GM19397 (cell line): ENCODE measurements around the gene CADM1.

Experiments
- ATAC-seq: cut with Tn5 transposase; IDR thresholded peaks from one replicate; pipeline ENCODE4 v1.9.1; 2021; ENCODE audit warnings: mild to moderate bottlenecking, moderate library complexity; ENCODE audit not compliant: unreplicated experiment

Gene CADM1

DNA sequence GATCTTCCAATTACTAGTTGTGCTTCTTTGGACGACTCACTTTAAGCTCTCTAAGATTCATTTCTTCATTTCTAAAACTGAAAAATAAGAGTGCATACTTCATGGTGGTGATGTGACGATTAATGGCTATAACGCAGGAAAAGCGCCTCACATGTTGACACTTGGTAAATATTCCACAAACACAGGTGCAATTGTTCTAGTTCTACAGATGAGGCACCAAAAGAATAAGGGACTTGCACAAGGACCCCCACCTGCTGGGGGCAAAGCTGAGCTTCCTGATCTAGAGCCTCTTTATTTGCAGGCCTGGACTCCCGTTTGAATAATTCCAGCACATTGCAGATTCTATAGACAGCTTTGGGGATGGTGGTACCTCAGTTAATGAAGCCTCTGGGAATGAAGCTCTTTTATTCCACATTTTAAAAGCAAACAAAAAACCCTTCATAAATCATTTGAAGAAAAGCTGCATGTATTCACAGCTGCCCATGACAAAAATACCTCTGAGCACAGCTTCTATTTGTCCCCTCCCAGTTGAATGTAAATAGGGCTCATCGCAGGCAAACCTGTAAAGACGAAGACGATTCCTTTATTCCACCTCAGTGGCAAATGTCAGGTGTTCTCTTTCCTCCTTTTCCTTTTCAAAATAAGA is 14.9 kb upstream of the CADM1 start:
- no peak for ATAC-seq

DNA sequence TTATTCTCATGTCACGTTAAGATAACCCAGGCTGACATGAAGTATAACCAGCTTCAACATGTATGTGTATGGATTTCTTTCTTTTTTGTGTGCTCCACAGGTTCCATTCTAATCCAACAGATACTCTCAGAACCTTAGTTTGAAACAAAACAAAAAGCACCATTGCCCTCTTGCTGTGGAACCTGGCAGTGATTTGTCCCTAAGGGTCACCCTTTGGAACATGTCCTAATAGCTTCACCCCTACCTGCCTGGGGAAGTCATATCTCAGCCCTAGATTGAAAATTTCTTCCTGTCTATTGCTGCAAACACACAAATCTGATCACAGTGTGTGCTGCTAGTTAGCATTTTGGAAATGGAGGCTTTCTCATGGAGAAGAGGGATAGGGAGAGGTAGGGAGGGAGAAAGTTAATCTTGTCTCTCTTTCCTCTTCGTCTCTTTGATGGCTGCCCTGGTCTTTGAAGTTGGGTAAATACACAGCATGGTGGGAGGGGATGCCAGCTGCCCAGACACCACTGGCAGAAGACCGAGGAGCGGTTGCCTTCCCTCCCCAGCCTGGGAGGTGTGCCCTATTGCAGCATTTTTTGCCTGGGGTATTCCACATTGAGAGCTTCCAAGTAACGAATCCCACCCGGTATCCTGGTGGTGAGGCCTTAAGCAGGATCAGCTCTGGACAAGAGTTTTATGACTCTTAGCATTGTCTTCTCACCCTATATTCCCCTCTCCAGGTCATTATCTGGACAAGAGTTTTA is 11.6 kb upstream of the CADM1 start:
- ATAC-seq = no peak

DNA sequence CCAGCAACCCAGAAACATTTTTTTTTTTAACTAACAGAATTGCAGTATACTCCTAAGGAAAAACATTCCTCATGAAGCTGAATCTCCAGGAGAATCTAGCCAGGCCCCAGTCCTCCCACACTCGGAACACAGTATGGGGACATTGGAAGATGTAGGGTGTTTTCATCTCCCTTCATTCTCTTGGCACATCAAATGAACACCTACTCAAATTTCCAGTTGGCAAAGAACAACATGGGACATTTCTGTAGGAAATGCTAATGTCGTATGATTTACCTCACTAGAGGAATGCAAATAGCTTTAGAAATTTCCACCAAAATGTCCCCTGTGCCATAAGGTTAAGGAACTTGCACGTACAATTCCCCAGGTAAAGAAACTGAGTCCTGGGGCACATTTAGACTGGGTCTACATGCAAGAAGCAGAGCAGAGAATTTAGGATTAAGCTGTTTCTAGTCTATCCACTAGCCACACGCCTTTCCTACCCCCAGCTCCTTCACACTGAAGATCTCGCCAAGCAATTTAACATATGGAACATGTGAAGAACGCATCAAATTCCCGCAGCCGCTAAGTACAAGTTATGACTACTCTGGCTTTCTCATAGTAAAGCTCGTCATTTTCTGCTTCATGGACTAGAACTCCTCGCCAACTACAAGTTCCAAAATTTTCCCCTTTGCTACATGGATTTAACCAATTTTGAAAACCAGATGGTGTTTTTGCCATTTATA is 2.9 kb upstream of the CADM1 start:
- ATAC-seq = no peak

DNA sequence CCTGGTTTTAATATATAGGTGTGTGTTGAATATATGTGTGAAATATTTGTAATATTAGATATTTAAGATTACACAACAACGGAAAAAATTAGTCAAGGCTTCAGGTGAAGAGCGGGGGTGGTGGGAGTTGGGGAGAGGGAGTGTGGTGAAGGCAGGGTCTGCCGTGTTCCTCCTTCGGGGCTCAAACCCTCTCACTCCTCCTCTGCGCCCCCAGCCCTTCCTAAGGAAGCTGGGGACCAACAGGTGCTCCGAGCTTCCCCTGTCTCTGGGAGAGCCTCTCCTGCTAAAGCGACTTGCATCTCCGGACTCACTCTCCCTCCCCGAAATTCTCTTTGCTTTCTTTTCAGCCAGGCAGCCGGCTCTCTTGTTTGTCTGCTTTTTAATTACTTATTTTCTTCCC is 960 bp upstream of the CADM1 start:
- ATAC-seq = no peak

DNA sequence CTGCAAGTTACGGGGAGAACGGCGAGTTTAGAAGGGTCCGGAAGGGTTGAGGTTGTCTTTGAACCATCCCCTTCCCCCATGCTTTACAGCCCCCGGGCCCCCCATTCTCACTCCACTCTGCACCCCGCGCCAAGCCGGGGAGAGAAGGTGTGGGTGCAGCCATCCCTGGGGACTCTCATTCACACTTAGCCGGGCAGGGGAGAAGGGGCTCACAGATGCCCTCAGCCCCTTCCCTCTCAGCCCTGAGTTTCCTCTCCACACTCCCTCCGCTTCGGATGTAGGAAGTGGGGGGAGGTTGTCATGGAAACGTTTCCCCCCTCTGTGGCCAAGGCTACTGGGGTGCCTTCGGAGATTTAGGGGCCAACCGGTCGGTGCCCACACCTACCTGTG is 334 bp downstream of the CADM1 start:
- ATAC-seq = no peak

DNA sequence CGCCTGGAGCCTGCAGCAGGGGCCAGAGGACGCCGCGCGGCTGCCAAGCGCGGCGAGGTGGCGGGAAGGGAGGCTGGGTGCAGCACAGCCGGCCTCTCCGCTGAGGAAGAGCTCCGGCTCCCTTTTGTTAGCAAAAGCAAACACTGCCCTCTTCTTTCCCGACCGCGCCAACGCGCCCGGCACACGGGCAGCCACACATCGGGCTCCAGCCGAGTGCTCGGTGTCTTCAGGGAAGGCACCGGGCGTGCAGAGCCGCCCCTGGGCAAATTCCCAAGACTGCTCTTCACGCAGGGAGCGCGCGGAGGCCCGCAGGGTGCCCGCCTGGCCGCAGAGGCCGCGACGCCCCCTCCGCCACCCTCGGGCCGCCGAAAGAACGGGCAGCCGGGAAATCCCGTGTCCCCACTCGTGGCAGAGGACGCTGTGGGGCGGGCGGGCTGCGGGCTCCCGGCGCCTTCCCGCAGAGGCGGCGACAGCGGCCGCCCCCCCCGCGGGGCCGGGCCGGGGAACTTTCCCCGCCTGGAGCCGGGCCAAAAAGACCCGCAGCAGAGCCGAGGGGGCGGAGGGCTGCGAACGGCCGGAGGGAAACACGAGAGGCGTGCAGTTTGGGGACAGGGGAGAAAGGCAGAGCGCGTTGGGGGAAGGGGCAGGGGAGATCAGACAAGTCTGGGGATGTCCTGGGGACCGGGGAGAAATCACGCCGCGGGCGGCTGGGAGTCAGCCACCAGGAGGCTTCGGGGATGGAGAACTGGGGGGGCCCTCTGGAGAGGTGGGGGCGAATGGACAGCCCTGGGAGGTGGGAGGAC is 931 bp downstream of the CADM1 start:
- no peak for ATAC-seq

DNA sequence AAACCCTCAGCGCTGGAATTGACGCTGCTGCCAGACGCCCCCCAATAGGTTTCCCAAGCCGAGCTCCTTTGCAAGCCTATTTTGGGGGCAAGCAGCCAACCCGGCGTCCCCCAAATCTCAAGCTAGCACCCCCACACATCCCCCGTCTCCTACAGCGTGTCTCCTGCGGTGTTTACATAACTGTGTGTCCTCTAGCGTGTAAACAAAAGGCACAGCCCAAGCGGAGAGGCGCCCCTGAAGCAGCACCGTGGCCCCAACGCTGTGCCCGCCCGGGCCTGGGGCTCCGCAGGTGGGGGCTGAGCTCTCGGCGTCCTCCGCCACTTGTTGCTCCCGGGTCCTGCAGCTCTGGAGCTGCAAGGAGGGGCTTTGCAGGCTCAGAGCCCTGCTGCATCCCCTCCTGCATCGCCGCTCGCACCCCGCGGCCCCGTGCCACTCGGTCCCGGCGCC is 1.6 kb downstream of the CADM1 start:
- ATAC-seq = no peak

DNA sequence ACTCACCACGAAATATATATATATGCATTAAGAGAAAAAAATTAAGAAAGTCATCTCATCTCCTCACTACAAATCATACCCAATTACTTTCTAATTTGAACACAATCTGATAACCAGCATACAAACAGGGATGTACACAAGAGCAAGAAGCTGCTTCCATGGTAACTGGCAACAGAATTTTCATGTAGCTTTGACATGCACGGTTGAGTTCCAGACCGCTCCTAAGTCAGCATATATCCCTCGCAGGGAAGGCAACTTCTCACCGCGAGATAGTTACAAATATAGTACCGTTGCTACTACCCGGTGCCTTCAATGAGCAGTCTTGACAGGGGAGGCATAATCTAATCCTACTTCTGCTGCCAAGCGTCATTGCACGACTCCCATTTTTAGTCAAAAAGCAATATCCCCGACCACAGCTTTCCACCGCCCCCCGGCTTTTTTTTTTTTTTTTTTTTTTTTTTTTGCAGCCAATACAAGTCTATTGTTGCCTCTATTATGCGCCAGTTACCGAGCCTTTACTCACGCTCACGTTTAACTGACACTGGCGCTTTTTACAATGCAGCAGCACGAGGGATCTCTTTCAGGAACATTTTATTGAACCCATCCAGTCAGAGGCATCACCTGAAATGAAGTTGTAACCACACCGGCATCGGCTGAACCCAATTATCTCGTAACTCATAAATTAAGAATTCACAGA is 2.2 kb downstream of the CADM1 start:
- ATAC-seq = no peak

DNA sequence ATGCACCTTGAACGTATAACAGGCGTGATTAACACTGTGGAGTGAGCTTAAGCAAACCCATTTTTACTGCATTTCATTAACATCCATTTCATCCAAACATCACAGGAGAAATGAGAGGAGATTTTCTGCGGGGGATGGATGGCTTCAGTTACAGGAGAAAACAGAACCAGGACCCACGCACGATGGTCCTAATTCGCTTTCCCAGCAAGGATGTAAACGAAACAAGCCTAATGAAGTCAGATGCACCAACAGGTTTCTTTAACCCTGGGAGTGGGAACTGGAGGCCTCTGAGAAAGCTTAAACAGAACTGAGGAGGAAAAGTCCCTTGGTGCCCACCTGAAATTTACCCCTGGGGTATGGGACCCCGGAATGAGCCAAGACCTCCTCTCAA is 2.7 kb downstream of the CADM1 start:
- no peak for ATAC-seq

DNA sequence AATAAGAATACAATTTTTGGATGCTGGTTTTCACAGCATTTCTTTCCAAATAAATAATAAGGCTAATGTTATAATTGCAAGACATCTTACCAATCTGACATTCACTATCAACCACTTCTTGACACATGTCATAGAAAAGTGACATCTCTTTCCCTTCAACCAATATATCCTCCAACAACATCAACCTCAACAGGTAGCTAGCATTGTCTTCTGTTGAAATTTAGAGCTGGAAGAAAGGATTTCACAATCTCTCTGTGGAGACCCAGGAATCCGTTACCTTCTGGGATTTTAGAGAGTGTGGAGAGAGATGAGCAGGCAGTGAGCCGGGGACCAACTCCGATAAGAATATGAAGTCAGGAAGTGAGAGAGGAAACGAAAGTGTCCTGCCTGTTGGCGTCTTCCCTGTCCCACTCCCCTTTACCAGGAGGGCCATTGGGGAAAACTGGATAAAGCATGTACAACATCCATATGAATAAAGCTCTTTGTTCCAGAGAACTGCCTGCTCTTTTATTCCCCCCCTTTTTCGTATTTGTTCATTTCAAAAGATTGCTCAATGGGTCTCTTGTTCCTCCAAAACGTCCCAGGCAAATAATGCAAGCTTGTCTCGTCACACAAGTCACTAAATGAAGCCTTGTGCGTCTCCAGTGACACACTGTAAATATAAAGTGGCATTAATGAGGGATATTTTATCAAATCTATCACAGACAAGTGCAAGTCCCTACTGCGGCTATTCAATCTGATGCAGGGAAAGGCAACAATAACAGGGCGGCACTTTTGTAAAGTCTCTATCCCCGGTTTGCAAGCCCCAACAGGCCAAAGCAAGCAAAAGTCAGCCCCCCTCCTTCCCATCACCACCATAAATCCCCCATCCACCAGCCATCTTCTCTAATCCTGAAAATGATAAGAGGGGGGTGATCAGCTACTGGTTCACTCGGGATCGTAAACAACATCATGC is 3.4 kb downstream of the CADM1 start:
- no peak for ATAC-seq

DNA sequence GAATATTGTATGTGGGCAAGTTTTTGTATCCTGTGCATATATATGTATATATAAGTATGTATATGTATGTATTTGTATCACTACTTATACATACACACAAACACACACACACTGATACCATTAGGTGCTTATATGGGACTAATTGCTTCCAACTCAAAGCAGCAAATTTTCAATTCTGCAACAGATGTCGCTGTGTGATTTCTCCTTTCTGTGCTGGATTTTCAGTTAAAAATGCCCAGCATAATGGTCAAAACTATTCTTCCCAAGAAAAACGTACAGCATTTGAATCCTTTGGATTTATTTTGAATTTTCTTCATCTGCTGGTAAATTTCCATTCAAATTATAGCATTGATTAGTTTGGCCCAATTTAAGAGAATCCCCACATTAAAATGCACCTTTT is 4.3 kb downstream of the CADM1 start:
- ATAC-seq = no peak

DNA sequence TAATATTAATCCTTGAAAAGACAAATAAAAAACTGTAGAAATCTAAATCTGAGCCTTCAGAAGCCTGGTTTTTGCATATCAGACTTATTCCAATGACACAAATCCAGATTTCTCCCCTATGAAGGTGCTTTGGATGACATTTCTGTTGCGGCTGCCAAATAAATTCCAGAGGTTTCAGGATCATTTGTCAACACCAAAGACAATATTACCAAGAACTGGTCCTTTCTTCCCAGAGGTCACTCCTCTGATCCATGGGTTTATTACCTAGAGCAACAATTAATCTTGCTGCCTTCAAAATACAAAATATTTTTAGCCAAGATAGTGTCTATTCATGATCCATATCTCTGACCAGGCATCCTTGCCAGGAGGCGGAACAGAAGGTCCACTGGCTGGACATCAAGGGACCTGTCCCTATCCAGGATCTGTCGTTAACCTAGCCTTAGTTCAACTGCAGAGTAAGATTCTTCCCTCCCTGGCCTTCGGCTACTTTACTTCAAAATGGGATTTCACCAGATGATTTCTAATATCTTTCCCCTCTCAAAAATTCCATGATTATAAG is 4.9 kb downstream of the CADM1 start:
- ATAC-seq = no peak

DNA sequence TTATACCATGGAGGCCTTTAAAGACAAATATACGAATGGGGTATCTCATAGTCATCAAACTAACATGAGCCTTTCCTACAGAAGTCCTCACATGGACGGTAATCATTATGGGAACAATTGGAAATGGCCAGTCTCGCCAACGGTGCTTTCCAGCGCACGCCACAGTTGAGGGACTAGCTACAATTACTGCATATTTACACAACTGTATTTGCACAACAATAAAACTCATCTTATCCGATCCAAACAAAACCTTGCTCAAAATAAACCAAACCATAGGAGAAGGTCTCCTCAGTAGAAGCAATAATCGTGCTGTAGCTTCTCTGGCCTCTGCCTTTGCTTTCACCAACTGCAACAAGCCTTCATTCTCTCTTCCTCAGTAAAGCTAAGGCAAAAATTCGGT is 5.9 kb downstream of the CADM1 start:
- no peak for ATAC-seq

DNA sequence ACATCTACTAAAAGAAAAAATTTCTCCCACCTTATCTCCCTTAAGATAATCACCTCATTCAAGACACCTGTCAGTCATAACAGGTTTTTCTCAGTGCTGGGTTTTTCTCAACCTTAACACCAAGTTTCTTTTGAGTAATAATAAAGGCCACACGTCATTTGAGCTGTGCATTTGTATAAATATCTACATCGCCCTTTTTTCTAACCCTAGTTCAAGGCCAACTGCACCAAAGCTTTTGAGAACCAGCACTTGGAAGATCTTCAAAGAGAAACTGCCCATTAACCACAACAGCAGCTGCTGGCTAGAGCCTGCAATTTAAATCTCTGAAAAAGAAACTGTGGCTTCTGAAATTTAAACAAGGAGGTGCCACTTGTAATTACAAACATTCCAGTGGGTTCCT is 6.9 kb downstream of the CADM1 start:
- ATAC-seq = no peak

DNA sequence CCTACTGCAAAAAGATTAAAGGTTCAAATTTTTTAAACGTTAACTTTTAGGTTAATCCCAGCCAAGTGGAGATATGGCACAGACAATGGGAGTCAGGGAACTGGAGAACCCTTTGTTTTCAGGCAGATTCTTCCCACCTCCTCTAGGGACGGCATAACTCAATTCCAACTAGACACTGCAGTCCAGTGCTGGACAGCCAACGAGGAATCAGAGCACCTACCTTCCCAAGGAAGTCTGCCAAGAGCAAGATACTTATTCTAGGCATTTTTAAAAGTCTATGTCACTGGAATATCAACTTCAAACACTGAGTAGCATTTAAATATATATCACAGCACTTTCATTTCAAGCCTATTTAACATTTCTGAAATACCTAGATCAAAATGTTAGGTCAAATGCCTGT is 7.3 kb downstream of the CADM1 start:
- no peak for ATAC-seq

DNA sequence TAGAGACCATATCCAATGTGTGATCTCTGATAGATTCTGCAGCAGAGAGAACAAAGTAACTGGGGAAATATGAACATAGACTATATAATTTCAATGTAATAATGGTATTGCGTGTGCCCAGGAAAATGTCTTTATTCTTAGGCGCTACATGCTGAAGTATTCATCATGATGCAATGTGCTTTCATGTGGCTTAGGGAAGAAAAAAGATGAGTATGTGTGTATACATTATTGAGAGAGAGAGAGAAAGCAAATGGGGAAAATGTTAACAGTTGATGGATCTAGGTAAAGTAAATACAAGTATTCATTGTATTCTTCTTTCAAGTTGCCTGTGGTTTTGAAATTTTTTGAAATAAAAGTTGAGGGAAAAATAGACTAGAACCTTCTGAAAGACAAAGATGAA is 10.3 kb downstream of the CADM1 start:
- no peak for ATAC-seq

DNA sequence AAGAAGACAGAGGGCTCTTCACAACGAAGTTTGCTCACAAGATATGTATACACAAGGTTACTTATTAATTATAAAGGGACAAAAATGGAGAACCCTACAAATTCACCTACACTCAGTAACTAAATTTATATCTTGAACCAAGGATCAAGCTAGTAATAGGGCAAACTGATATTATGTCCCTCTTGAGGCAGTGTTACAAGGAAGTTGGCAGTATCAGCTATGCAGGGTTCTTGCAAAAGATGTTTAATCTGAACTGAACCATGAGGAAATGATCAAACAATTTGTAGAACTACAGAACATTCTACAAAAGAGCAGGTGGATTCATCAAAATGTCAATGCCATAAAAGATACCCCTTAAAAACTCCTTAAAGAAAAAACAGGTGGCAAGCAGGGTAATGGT is 10.7 kb downstream of the CADM1 start:
- no peak for ATAC-seq

DNA sequence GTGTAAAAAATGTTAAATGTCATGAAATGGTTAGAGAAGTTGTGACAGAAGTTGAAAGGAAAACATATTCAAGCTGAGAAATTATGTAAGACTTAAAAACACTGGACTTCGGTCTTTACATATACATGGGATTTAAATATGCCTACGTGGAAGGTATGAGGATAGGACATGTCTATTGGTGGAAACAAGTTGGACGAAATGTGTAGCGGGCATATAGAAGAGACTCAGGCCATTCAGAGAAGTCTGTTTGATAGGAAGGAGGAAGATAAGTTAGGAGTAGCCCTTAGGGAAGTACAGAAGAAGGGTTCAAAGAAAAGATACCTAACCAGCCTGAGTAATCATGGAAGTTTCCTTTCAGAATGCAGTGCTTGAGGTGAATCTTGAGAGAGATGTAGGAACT is 14.7 kb downstream of the CADM1 start:
- no peak for ATAC-seq

DNA sequence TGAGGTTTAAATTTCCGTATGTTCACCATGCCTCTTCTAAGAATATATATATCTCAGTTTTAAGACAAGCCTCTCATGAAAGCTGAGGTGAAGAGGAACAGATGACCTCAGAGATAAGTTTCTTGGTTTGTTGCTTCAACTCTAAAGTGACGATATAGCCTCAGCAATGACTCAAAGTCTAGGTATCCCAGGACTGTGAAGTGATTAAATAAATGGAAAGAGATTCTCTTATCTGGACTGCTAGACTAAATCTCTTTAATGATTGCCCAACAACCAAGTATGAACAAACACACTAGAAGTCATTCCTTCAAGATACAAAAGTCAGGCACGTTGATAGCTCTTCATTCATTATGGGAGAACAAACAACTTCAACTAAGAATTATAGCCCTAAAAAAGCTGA is 15.3 kb downstream of the CADM1 start:
- ATAC-seq = no peak
